K562 (cell line): ENCODE results near the gene ROBO1. TPM values are rescaled to one million over a fixed set of nuclear protein-coding genes. Genes with fewer than 3 reads are reported as not detected.

ENCODE experiments used
- ATAC-seq: fragments of 200-7000 bp; cut with Tn5 transposase; 3 replicates; pipeline ENCODE4 v1.9.1; 2020; ENCODE audit warnings: moderate library complexity
- BruUV-seq: library from RNA; stranded (reverse); fragments of 400-500 nt; replicated peaks from 2 replicates; lab custom pipeline; 2021; lab: Mats Ljungman, UMichigan
- CTCF ChIA-PET: fragments of 300-600 bp; formaldehyde crosslinking; extraction: SDS; loops from one replicate; lab custom pipeline; 2021; ENCODE audit warnings: low intra/inter-chr PET ratio; lab: Yijun Ruan, JAX
- POLR2A ChIA-PET: fragments of 300-600, 350-650 bp; sonication (Branson Sonifier 250); formaldehyde crosslinking; extraction: SDS; loops from one replicate; lab custom pipeline; 2021; ENCODE audit warnings: antibody characterized with exemption, inconsistent platforms; lab: Yijun Ruan, JAX
- DNase-seq, 4 experiments: peaks; one replicate each; pipeline versions ENCODE4 v3.0.0 to v3.0.0-alpha.2; 2011 to 2018; ENCODE audit warnings: low spot score in 3 of 4, mixed read lengths in 3 of 4; ENCODE audit errors: extremely low read depth in 1 of 4
- FAIRE-seq: peaks from 2 replicates; lab custom pipeline; 2011; peaks lifted over from hg19 to GRCh38; lab: Jason Lieb, UNC
- H2AFZ ChIP-seq: 2 replicates; pipeline ENCODE4 v1.6.0; 2011; ENCODE audit warnings: low read depth, low read length, control low read depth, inconsistent platforms
- H3K27ac ChIP-seq: fragments of 200-600 bp; 3 replicates; pipeline ENCODE4 v1.8.0; 2011; ENCODE audit warnings: low read depth, mild to moderate bottlenecking, control low read depth, inconsistent platforms, low read length, moderate library complexity, mixed read lengths; ENCODE audit errors: extremely low read depth
- H3K27me3 ChIP-seq, 2 experiments: fragments of 300-600 bp in 1 of 2; 2 replicates in 1 of 2; 3 replicates in 1 of 2; pipeline versions ENCODE4 v1.6.0 to v1.8.0; 2011; ENCODE audit warnings: inconsistent platforms in 2 of 2, low read length in 2 of 2, mild to moderate bottlenecking in 1 of 2, mixed read lengths in 1 of 2, moderate library complexity in 1 of 2; ENCODE audit not compliant: control insufficient read depth in 2 of 2, insufficient read depth in 2 of 2
- H3K36me3 ChIP-seq: fragments of 300-600 bp; 3 replicates; pipeline ENCODE4 v1.8.0; 2011; ENCODE audit warnings: mild to moderate bottlenecking, low read length, inconsistent platforms; ENCODE audit not compliant: control insufficient read depth, insufficient read depth
- H3K4me1 ChIP-seq, 2 experiments: fragments of 200-600 bp in 1 of 2; replicated peaks in 1 of 2; 2 replicates in 1 of 2; 3 replicates in 1 of 2; pipeline versions ENCODE4 v1.5.1 to v1.8.0; 2011; ENCODE audit warnings: inconsistent platforms in 2 of 2, low read length in 2 of 2, mild to moderate bottlenecking in 1 of 2, mixed read lengths in 1 of 2, moderate library complexity in 1 of 2; ENCODE audit not compliant: control insufficient read depth in 2 of 2, insufficient read depth in 2 of 2
- H3K4me2 ChIP-seq: 2 replicates; pipeline ENCODE4 v1.6.1; 2011; ENCODE audit warnings: low read length, control low read depth, inconsistent platforms, mixed read lengths; ENCODE audit not compliant: insufficient read depth
- H3K4me3 ChIP-seq: fragments of 200-600 bp; sonication (generic), shearing (Covaris generic); 2 replicates; pipeline ENCODE4 v1.5.1; 2016; ENCODE audit warnings: control low read depth, inconsistent platforms
- H3K79me2 ChIP-seq: fragments of 200-600 bp; 3 replicates; pipeline ENCODE4 v1.8.0; 2011; ENCODE audit warnings: low read length, inconsistent platforms; ENCODE audit not compliant: control insufficient read depth, insufficient read depth
- H3K9ac ChIP-seq, 2 experiments: 2 replicates each; pipeline versions ENCODE4 v1.6.0 to v1.6.1; 2011; ENCODE audit warnings: low read depth in 2 of 2, low read length in 2 of 2, control low read depth in 1 of 2, inconsistent platforms in 1 of 2, mild to moderate bottlenecking in 1 of 2, mixed read lengths in 1 of 2; ENCODE audit not compliant: insufficient read depth in 1 of 2
- H3K9me1 ChIP-seq: one replicate; pipeline ENCODE4 v1.6.0; 2011; ENCODE audit warnings: inconsistent platforms, mild to moderate bottlenecking, low read length, moderate library complexity; ENCODE audit not compliant: control insufficient read depth, insufficient read depth
- H3K9me3 ChIP-seq: replicated peaks from 2 replicates; pipeline ENCODE4 v1.5.1; 2011; ENCODE audit warnings: low read depth, low read length, inconsistent platforms; ENCODE audit not compliant: control insufficient read depth, insufficient read depth
- H4K20me1 ChIP-seq: replicated peaks from 2 replicates; pipeline ENCODE4 v1.6.1; 2011; ENCODE audit warnings: low read length, inconsistent platforms, mixed read lengths; ENCODE audit not compliant: control insufficient read depth, insufficient read depth
- CREB5 ChIP-seq: fragments of 250-450 bp; sonication (Bioruptor Pico); IDR thresholded peaks from 2 replicates; pipeline ENCODE4 v1.5.0; 2020; ENCODE audit warnings: mild to moderate bottlenecking
- CREBBP ChIP-seq: IDR thresholded peaks from one replicate; pipeline ENCODE4 v1.6.1; 2012; ENCODE audit warnings: low read depth, mild to moderate bottlenecking, control low read depth, inconsistent platforms, low read length
- ETV6 ChIP-seq, 3 experiments: fragments of 150-350 bp in 1 of 3; sonication (generic) in 1 of 3; formaldehyde crosslinking in 1 of 3; IDR thresholded peaks; 2 replicates each; pipeline versions ENCODE4 v1.6.1 to v1.8.0; 2014 to 2022; ENCODE audit warnings: borderline replicate concordance in 2 of 3, low read depth in 2 of 3, antibody characterized with exemption in 1 of 3, low read length in 1 of 3, mild to moderate bottlenecking in 1 of 3, missing genetic modification reagents in 1 of 3
- GATA2 ChIP-seq: sonication (generic); formaldehyde crosslinking; IDR thresholded peaks from 2 replicates; pipeline ENCODE4 v1.4.0; 2020; ENCODE audit warnings: mild to moderate bottlenecking, missing genetic modification reagents
- KLF13 ChIP-seq: fragments of 450-650 bp; IDR thresholded peaks from 2 replicates; pipeline ENCODE4 v1.6.1; 2016; ENCODE audit warnings: missing genetic modification characterization, low read depth, mild to moderate bottlenecking, missing compliant biosample characterization, moderate library complexity, borderline replicate concordance
- MCM5 ChIP-seq: fragments of 450-650 bp; IDR thresholded peaks from 2 replicates; pipeline ENCODE4 v1.6.1; 2016; ENCODE audit warnings: low read depth
- RFX5 ChIP-seq: IDR thresholded peaks from 2 replicates; pipeline ENCODE4 v1.6.1; 2011; ENCODE audit warnings: low read depth, mild to moderate bottlenecking, improper control_type of control experiment, low read length
- SIRT6 ChIP-seq: IDR thresholded peaks from one replicate; pipeline ENCODE4 v1.6.1; 2012; ENCODE audit warnings: low read depth, mild to moderate bottlenecking, control low read depth, inconsistent platforms, low read length, moderate library complexity
- ZBTB43 ChIP-seq: sonication (generic); formaldehyde crosslinking; IDR thresholded peaks from 2 replicates; pipeline ENCODE4 v1.8.0; 2023; ENCODE audit warnings: mild to moderate bottlenecking, missing genetic modification reagents
- ZFP1 ChIP-seq: fragments of 450-650 bp; formaldehyde crosslinking; IDR thresholded peaks from 2 replicates; pipeline ENCODE4 v1.4.0; 2020; ENCODE audit warnings: mild to moderate bottlenecking, mixed read lengths
- ZNF274 ChIP-seq: IDR thresholded peaks from 2 replicates; pipeline ENCODE4 v1.6.1; 2011; ENCODE audit warnings: low read depth, mild to moderate bottlenecking, low read length, moderate library complexity, borderline replicate concordance
- ZNF41 ChIP-seq: fragments of 250-450 bp; sonication (Bioruptor Pico); conservative IDR thresholded peaks from 2 replicates; pipeline ENCODE4 v1.4.0; 2020; ENCODE audit warnings: mild to moderate bottlenecking
- ZSCAN29 ChIP-seq: fragments of 450-650 bp; IDR thresholded peaks from 2 replicates; pipeline ENCODE4 v1.6.1; 2017
- whole genome bisulfite sequencing: fragments of 100-300 bp; shearing (Covaris generic); methylation state at CpG from one replicate; pipeline ENCODE4 v1.1.6; 2016; ENCODE audit warnings: low coverage, mixed read lengths; ENCODE audit not compliant: insufficient coverage; ENCODE audit errors: missing lambda C conversion rate; 5-methylcytosine and 5-hydroxymethylcytosine counted together
- in situ Hi-C: fragments of 300-500 bp; cut with MboI; formaldehyde crosslinking; loops from 4 replicates; pipeline ENCODE4 v1.15.0; 2018; ENCODE audit warnings: inconsistent platforms, mixed read lengths
- intact Hi-C: fragments of 100-400 bp; cut with micrococcal nuclease; formaldehyde crosslinking; loops from 2 replicates; pipeline ENCODE4 v1.14.2; 2022
- polyA plus RNA-seq, 8 experiments: library from polyadenylated mRNA; depleted of rRNA in 4 of 8; stranded (reverse) in 5 of 8; unstranded in 3 of 8; fragments of >200 nt; fragmentation: Nextera tagmentation in 2 of 8; fragmentation: Illumina TruSeq in 1 of 8; extraction: Ambion mirVana in 2 of 8; extraction: Trizol in 1 of 8; gene quantifications; 2 replicates each; pipeline versions ENCODE4 v1.2.1 to v1.2.3, GENCODE V29; 2011 to 2014; ENCODE audit warnings: inconsistent platforms in 1 of 8, missing spikeins in 1 of 8
- total RNA-seq, 7 experiments: library from RNA; depleted of rRNA in 6 of 7; stranded (reverse); fragments of >200 nt in 6 of 7; fragmentation: Illumina TruSeq in 2 of 7; extraction: Trizol in 2 of 7; gene quantifications; 2 replicates each; pipeline versions ENCODE4 v1.2.1 to v1.2.3, GENCODE V29; 2011 to 2021; ENCODE audit warnings: low replicate concordance in 1 of 7

Gene ROBO1
- total and polyA plus RNA-seq, 9 of the 15 experiments (the other 6 are each of a cell fraction or from before 2014, with no cell fraction given): 0.01 to 0.53 (median 0.17) TPM; not detected in 5

- TF ChIP-seq MCM5 (no peak), ZNF41 (no peak)
- TF ChIP-seq, all 486 proteins: peak for 0
These were observed 1001.9 kb downstream of the ROBO1 start (continued) for GRCh38 chr3:78765671-78766485.

- Histone ChIP-seq H3K4me3 (no peak overlapping the region), H3K9ac (no peak overlapping the region), H3K27me3 (no peaks in the 10 kb centered on the region), H3K9me3 (no peaks in the 10 kb centered on the region), H2AFZ (no peak overlapping the region), H3K9me1 (no peaks in the 10 kb centered on the region), H3K4me1 (no peaks in the 10 kb centered on the region), H3K36me3 (no peaks in the 10 kb centered on the region), H4K20me1 (no peaks in the 10 kb centered on the region), H3K4me2 (no peak overlapping the region), H3K79me2 (no peaks in the 10 kb centered on the region), H3K27ac (no peak overlapping the region)
- ATAC-seq (no peak), DNase-seq (no peak), FAIRE-seq (no peak)
- in situ Hi-C loops (no loop called here), intact Hi-C loops (no loop called here)
- WGBS: 0% methylated on average over 3 of the region's 3 CpGs
- CTCF ChIA-PET: no interaction called here
- BruUV-seq: no TSS peak
- POLR2A ChIA-PET: no interaction called here
- TF ChIP-seq ZFP1 (CRISPR knock-in tag) (no peak), SIRT6 (no peak), CREBBP (no peak), GATA2 (CRISPR knock-in tag) (no peak), ETV6 (IDR thresholded peaks at IDR 0.05; ENCODE audit: borderline replicate concordance in 1 of 2, low read depth in 2 of 2, low read length in 1 of 2) (no peak), ETV6 (CRISPR knock-in tag; IDR thresholded peaks at IDR 0.05; ENCODE audit: borderline replicate concordance) (no peak), RFX5 (no peak), CREB5 (CRISPR knock-in tag) (no peak), KLF13 (no peak), ZSCAN29 (no peak), ZBTB43 (CRISPR knock-in tag) (no peak), ZNF274 (no peak)
These were observed 1003.2 kb downstream of the ROBO1 start for GRCh38 chr3:78764634-78765033.
